BLaER1 (cell line): ENCODE data around the gene DDX51.

Experiments
- H3K27ac ChIP-seq: shearing (Covaris generic); formaldehyde crosslinking; 2 replicates; pipeline ENCODE4 v1.8.1; 2022
- H3K27me3 ChIP-seq: shearing (Covaris generic); formaldehyde crosslinking; 2 replicates; pipeline ENCODE4 v1.8.1; 2022
- H3K36me3 ChIP-seq: shearing (Covaris generic); formaldehyde crosslinking; 2 replicates; pipeline ENCODE4 v1.8.1; 2022
- H3K4me1 ChIP-seq: shearing (Covaris generic); formaldehyde crosslinking; 2 replicates; pipeline ENCODE4 v1.8.1; 2022
- H3K4me2 ChIP-seq: shearing (Covaris generic); formaldehyde crosslinking; 2 replicates; pipeline ENCODE4 v1.8.1; 2022
- H3K4me3 ChIP-seq: shearing (Covaris generic); formaldehyde crosslinking; 2 replicates; pipeline ENCODE4 v1.8.1; 2022
- H3K9ac ChIP-seq: shearing (Covaris generic); formaldehyde crosslinking; 2 replicates; pipeline ENCODE4 v1.8.1; 2022
- H3K9me3 ChIP-seq: shearing (Covaris generic); formaldehyde crosslinking; 2 replicates; pipeline ENCODE4 v1.8.1; 2022
- H4K20me1 ChIP-seq: shearing (Covaris generic); formaldehyde crosslinking; 2 replicates; pipeline ENCODE4 v1.8.1; 2022
- Cebpa-rat ChIP-seq: shearing (Covaris generic); IDR thresholded peaks from 2 replicates; pipeline ENCODE4 v1.8.1; 2022

The DDX51 gene

GRCh38 chr12:132155771-132156572, 11.9 kb upstream of the DDX51 start:
- TF ChIP-seq Cebpa-rat: no peak
- Histone ChIP-seq H4K20me1 (peaks cover 50% of the 10 kb centered on the region), H3K9ac (no peak overlapping the region), H3K4me3 (no peak overlapping the region), H3K27ac (no peak overlapping the region), H3K4me2 (no peak overlapping the region), H3K27me3 (no peaks in the 10 kb centered on the region), H3K4me1 (peaks cover 37% of the 10 kb centered on the region), H3K36me3 (peaks cover 51% of the 10 kb centered on the region), H3K9me3 (peaks cover 21% of the 10 kb centered on the region)

- Histone ChIP-seq H3K36me3 (peaks cover 53% of the 10 kb centered on the region), H3K4me3 (no peak overlapping the region), H3K4me1 (peaks cover 33% of the 10 kb centered on the region), H3K27me3 (no peaks in the 10 kb centered on the region), H3K9ac (no peak overlapping the region), H3K27ac (no peak overlapping the region), H3K9me3 (peaks cover 21% of the 10 kb centered on the region), H4K20me1 (peaks cover 45% of the 10 kb centered on the region), H3K4me2 (0 out of 2 replicates have a peak overlapping the region, but pooled peaks have one; percentile 52)
- TF ChIP-seq Cebpa-rat: no peak
Observed at GRCh38 chr12:132154941-132155770, 11.0 kb upstream of the DDX51 start.

GRCh38 chr12:132154341-132154761, 10.2 kb upstream of the DDX51 start:
- Histone ChIP-seq H3K36me3 (peaks cover 53% of the 10 kb centered on the region), H3K27me3 (no peaks in the 10 kb centered on the region), H4K20me1 (peaks cover 39% of the 10 kb centered on the region), H3K9me3 (peaks cover 21% of the 10 kb centered on the region), H3K4me2 (peak overlapping the region; percentile 52), H3K27ac (no peak overlapping the region; the same call in 1 of the 2 replicates), H3K4me3 (no peak overlapping the region), H3K4me1 (peaks cover 26% of the 10 kb centered on the region), H3K9ac (no peak overlapping the region)
- TF ChIP-seq Cebpa-rat: no peak

GRCh38 chr12:132153501-132154340, 9.6 kb upstream of the DDX51 start:
- no peak for TF ChIP-seq Cebpa-rat
- H3K36me3 ChIP-seq: peaks cover 53% of the 10 kb centered on the region
- peaks cover 39% of the 10 kb centered on the region for H4K20me1 ChIP-seq
- H3K9ac ChIP-seq: no peak overlapping the region
- no peak overlapping the region; the same call in 1 of the 2 replicates for H3K27ac ChIP-seq
- H3K4me2 ChIP-seq: peak overlapping the region; percentile 52
- H3K4me1 ChIP-seq: peaks cover 20% of the 10 kb centered on the region
- peaks cover 21% of the 10 kb centered on the region for H3K9me3 ChIP-seq
- no peak overlapping the region for H3K4me3 ChIP-seq
- no peaks in the 10 kb centered on the region for H3K27me3 ChIP-seq

- no peak overlapping the region for H3K4me2 ChIP-seq
- H3K9ac ChIP-seq: no peak overlapping the region
- peaks cover 52% of the 10 kb centered on the region for H3K36me3 ChIP-seq
- no peak for TF ChIP-seq Cebpa-rat
- peaks cover 20% of the 10 kb centered on the region for H3K4me1 ChIP-seq
- H3K27me3 ChIP-seq: no peaks in the 10 kb centered on the region
- peaks cover 43% of the 10 kb centered on the region for H4K20me1 ChIP-seq
- no peak overlapping the region for H3K27ac ChIP-seq
- H3K9me3 ChIP-seq: peaks cover 20% of the 10 kb centered on the region
- no peak overlapping the region for H3K4me3 ChIP-seq
Observed at GRCh38 chr12:132152953-132153352, 8.8 kb upstream of the DDX51 start.

GRCh38 chr12:132152411-132152821, 8.3 kb upstream of the DDX51 start:
- Histone ChIP-seq H3K4me3 (no peak overlapping the region), H3K27ac (no peak overlapping the region), H3K9me3 (peaks cover 15% of the 10 kb centered on the region), H3K27me3 (no peaks in the 10 kb centered on the region), H3K4me2 (no peak overlapping the region), H4K20me1 (peaks cover 48% of the 10 kb centered on the region), H3K4me1 (peaks cover 20% of the 10 kb centered on the region), H3K9ac (no peak overlapping the region), H3K36me3 (peaks cover 52% of the 10 kb centered on the region)
- no peak for TF ChIP-seq Cebpa-rat

- Histone ChIP-seq H3K4me2 (no peak overlapping the region), H3K27ac (no peak overlapping the region), H3K9me3 (peaks cover 9% of the 10 kb centered on the region; the same call in 1 of the 2 replicates), H3K4me3 (no peak overlapping the region), H3K27me3 (no peaks in the 10 kb centered on the region), H3K9ac (no peak overlapping the region), H4K20me1 (peaks cover 54% of the 10 kb centered on the region), H3K4me1 (peaks cover 20% of the 10 kb centered on the region), H3K36me3 (peaks cover 52% of the 10 kb centered on the region)
- no peak for TF ChIP-seq Cebpa-rat
Observed at GRCh38 chr12:132151766-132152410, 7.8 kb upstream of the DDX51 start.

GRCh38 chr12:132151145-132151765, 7.1 kb upstream of the DDX51 start:
- Histone ChIP-seq H3K4me3 (no peak overlapping the region), H3K9me3 (peaks cover 3% of the 10 kb centered on the region; the same call in 1 of the 2 replicates), H4K20me1 (peaks cover 60% of the 10 kb centered on the region), H3K9ac (no peak overlapping the region), H3K27ac (no peak overlapping the region), H3K4me2 (no peak overlapping the region), H3K4me1 (peaks cover 20% of the 10 kb centered on the region), H3K36me3 (peaks cover 52% of the 10 kb centered on the region), H3K27me3 (no peaks in the 10 kb centered on the region)
- no peak for TF ChIP-seq Cebpa-rat
